ENCODE measurements around the gene EMC1. TPM values are rescaled to one million over a fixed set of nuclear protein-coding genes. Genes with fewer than 3 reads are reported as not detected.

EMC1 gene
- 40.7 and 45.8 TPM in 2 replicates for total RNA-seq (2021)
- percentile 66 among the genes with signal in this experiment for Bru-seq, nascent RNA
- BruChase-seq, experiment 1, labeled RNA remaining after a 2-hour chase, result percentile 67 among the genes with signal in this experiment
- percentile 79 among the genes with signal in this experiment for BruChase-seq, experiment 2, labeled RNA remaining after a 6-hour chase
- long read RNA-seq, full-length matches to known transcripts, result 63 of 96 reads
- long read RNA-seq, partial matches to known transcripts, result 5 of 96 reads
- long read RNA-seq, other reads (novel, unspliced or antisense), result 28 of 96 reads

GRCh38 chr1:19251305-19252196, at the start of gene EMC1, which contains the start of gene MRTO4:
Gene EMC1, minus strand, starts transcription at chr1:19251524. Its CDS starts 15 bp downstream, at chr1:19251509.
Gene MRTO4, plus strand, starts transcription at chr1:19251805. Its CDS starts 31 bp downstream, at chr1:19251836.
- H2AFZ ChIP-seq, result peak within 1 kb of the TSS; percentile 99
- H4K20me1 ChIP-seq (ENCODE audit: insufficient read depth), result peaks cover 21% of the 10 kb centered on the region
- intact Hi-C loops (cut with micrococcal nuclease; ENCODE audit: unreplicated experiment), result loop anchor here (5.0 kb wide), 2 partner anchors 61 to 401 kb away; partner anchors contain the start of genes AKR7A2 and SLC66A1
- peak within 1 kb of the TSS; percentile 95 for H3K4me2 ChIP-seq
- peaks cover 16% of the 10 kb centered on the region for H3K4me1 ChIP-seq (replicated peaks; ENCODE audit: insufficient read depth)
- H3F3A ChIP-seq (ENCODE audit: insufficient read depth, low read depth), result no peaks in the 10 kb centered on the region; the same call in 1 of the 2 replicates
- ChIA-PET POLR2A (ENCODE audit: unreplicated experiment) (interaction anchor here (0.5 to 0.7 kb wide), 2 partner anchors 11 to 236 kb away, joined by 3 to 4 read pairs; no protein-coding TSS in a partner anchor), CTCF (interaction anchor here (0.6 to 0.7 kb wide), 2 partner anchors 12 to 60 kb away, joined by 3 to 4 read pairs; no protein-coding TSS in a partner anchor)
- peak; percentile 60 to 85 for DNase-seq
- no peaks in the 10 kb centered on the region for H3K36me3 ChIP-seq (ENCODE audit: low read depth)
- no peaks in the 10 kb centered on the region for H3K9me3 ChIP-seq (ENCODE audit: insufficient read depth, low read depth)
- TF ChIP-seq EZH2 (IDR thresholded peaks at IDR 0.05; ENCODE audit: low read depth) (no peak), CTCF (conservative IDR thresholded peaks at IDR 0.05) (no peak)
- peak within 1 kb of the TSS; percentile 70 for H3K27ac ChIP-seq
- H3K79me2 ChIP-seq (ENCODE audit: low read depth), result peaks cover 73% of the 10 kb centered on the region
- BruUV-seq (replicated peaks), result TSS peak; percentile 34
- H3K27me3 ChIP-seq (ENCODE audit: insufficient read depth, low read depth), result no peaks in the 10 kb centered on the region
- peak within 1 kb of the TSS; percentile 82 for H3K4me3 ChIP-seq
- H3K9me2 ChIP-seq (ENCODE audit: insufficient read depth), result no peaks in the 10 kb centered on the region

- intact Hi-C loops (cut with micrococcal nuclease; ENCODE audit: unreplicated experiment), result no loop called here
- H4K20me1 ChIP-seq (ENCODE audit: insufficient read depth), result no peaks in the 10 kb centered on the region
- ChIA-PET POLR2A (ENCODE audit: unreplicated experiment) (interaction anchor here (0.8 kb wide), 1 partner anchor 22 kb away, joined by 6 read pairs; no protein-coding TSS in a partner anchor), CTCF (no interaction called here)
- DNase-seq, result no peak
- H3K4me2 ChIP-seq, result no peak overlapping the region
- no peaks in the 10 kb centered on the region for H3K9me3 ChIP-seq (ENCODE audit: insufficient read depth, low read depth)
- no peaks in the 10 kb centered on the region for H3K9me2 ChIP-seq (ENCODE audit: insufficient read depth)
- no peaks in the 10 kb centered on the region for H3F3A ChIP-seq (ENCODE audit: insufficient read depth, low read depth)
- H3K27ac ChIP-seq, result no peak overlapping the region
- H3K4me1 ChIP-seq (replicated peaks; ENCODE audit: insufficient read depth), result no peaks in the 10 kb centered on the region
- TF ChIP-seq CTCF (conservative IDR thresholded peaks at IDR 0.05) (no peak), EZH2 (IDR thresholded peaks at IDR 0.05; ENCODE audit: low read depth) (no peak)
- no peaks in the 10 kb centered on the region for H3K36me3 ChIP-seq (ENCODE audit: low read depth)
- no peaks in the 10 kb centered on the region for H3K27me3 ChIP-seq (ENCODE audit: insufficient read depth, low read depth)
- no TSS peak for BruUV-seq (replicated peaks)
- H2AFZ ChIP-seq, result no peak overlapping the region
- H3K4me3 ChIP-seq, result no peak overlapping the region
- no peaks in the 10 kb centered on the region for H3K79me2 ChIP-seq (ENCODE audit: low read depth)
These were observed 48.9 kb upstream of the EMC1 start for GRCh38 chr1:19300211-19300610.

- Histone ChIP-seq H3K4me2 (no peak overlapping the region), H3K36me3 (ENCODE audit: low read depth) (no peaks in the 10 kb centered on the region), H3K4me1 (replicated peaks; ENCODE audit: insufficient read depth) (no peaks in the 10 kb centered on the region), H3F3A (ENCODE audit: insufficient read depth, low read depth) (no peaks in the 10 kb centered on the region), H3K9me3 (ENCODE audit: insufficient read depth, low read depth) (no peaks in the 10 kb centered on the region), H3K27me3 (ENCODE audit: insufficient read depth, low read depth) (no peaks in the 10 kb centered on the region), H3K4me3 (no peak overlapping the region), H2AFZ (no peak overlapping the region), H3K79me2 (ENCODE audit: low read depth) (no peaks in the 10 kb centered on the region), H3K9me2 (ENCODE audit: insufficient read depth) (no peaks in the 10 kb centered on the region), H3K27ac (no peak overlapping the region), H4K20me1 (ENCODE audit: insufficient read depth) (no peaks in the 10 kb centered on the region)
- no TSS peak for BruUV-seq (replicated peaks)
- no peak for TF ChIP-seq CTCF (conservative IDR thresholded peaks at IDR 0.05)
- no peak for TF ChIP-seq EZH2 (IDR thresholded peaks at IDR 0.05; ENCODE audit: low read depth)
- intact Hi-C loops (cut with micrococcal nuclease; ENCODE audit: unreplicated experiment), result no loop called here
- no peak for DNase-seq
- POLR2A ChIA-PET (ENCODE audit: unreplicated experiment), result no interaction called here
- CTCF ChIA-PET, result no interaction called here
These were observed 43.3 kb upstream of the EMC1 start for GRCh38 chr1:19294638-19295037.
